ENCODE measurements around the gene BLM.

DNA sequence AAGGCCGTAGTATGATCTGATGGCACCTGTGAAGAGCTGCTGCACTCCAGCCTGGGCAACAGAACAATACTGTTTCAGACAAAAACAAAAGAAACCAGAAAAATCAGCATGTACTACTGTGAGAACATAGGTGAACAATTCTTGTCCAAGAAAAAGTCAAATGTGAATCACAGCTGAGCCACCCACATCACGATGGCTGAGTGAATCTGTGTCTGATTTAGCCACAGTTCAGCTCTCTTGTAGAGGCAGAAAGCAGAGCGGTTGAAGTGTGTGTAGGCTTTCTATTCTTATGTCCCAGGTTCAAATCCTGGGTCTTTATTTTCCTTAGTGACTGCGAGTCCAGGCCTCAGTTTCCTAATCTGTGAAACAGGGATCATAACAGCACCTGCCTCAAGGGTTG is 146.8 kb downstream of the BLM start:
- TF ChIP-seq GATA3 (IDR thresholded peaks at IDR 0.05; ENCODE audit: low read depth, low read length), result no peak
- no peak for TF ChIP-seq GATA2 (IDR thresholded peaks at IDR 0.05; ENCODE audit: low read depth, low read length)

All from SH-SY5Y (cell line).